WTC11 (cell line): ENCODE measurements around the gene AGAP1. TPM values are rescaled to one million over a fixed set of nuclear protein-coding genes. Genes with fewer than 3 reads are reported as not detected.

Source experiments
- ATAC-seq: fragments of 200-7000 bp; cut with Tn5 transposase; 2 replicates; pipeline ENCODE4 v1.10.0; 2021; ENCODE audit warnings: mild to moderate bottlenecking, moderate library complexity
- CTCF ChIA-PET: fragments of 300-600 bp; sonication (Branson Sonifier 250); formaldehyde crosslinking; loops from one replicate; lab custom pipeline; 2021; ENCODE audit warnings: antibody characterized with exemption; lab: Charles Lee
- POLR2A ChIA-PET: fragments of 350-600 bp; sonication (Branson Sonifier 250); formaldehyde crosslinking; loops from one replicate; lab custom pipeline; 2021; ENCODE audit warnings: antibody characterized with exemption; lab: Charles Lee
- DNase-seq: peaks from one replicate; pipeline ENCODE4 v3.0.0; 2021; ENCODE audit warnings: low spot score
- H3K27ac Mint-ChIP-seq: 2 replicates; pipeline ENCODE4 v1.8.0; 2021; ENCODE audit warnings: mixed read lengths
- H3K27me3 Mint-ChIP-seq: 2 replicates; pipeline ENCODE4 v1.8.0; 2021; ENCODE audit warnings: low read depth, mild to moderate bottlenecking, moderate library complexity, mixed read lengths
- H3K36me3 Mint-ChIP-seq: 2 replicates; pipeline ENCODE4 v1.8.0; 2021; ENCODE audit warnings: mixed read lengths
- H3K4me1 Mint-ChIP-seq: 2 replicates; pipeline ENCODE4 v1.8.0; 2022; ENCODE audit warnings: mixed read lengths
- H3K4me3 Mint-ChIP-seq: 2 replicates; pipeline ENCODE4 v1.8.0; 2021; ENCODE audit warnings: mild to moderate bottlenecking, moderate library complexity, mixed read lengths
- H3K9me3 Mint-ChIP-seq: 2 replicates; pipeline ENCODE4 v1.8.0; 2021; ENCODE audit warnings: mixed read lengths
- ARID4B ChIP-seq: sonication (generic); formaldehyde crosslinking; IDR thresholded peaks from 2 replicates; pipeline ENCODE4 v1.8.0; 2023; ENCODE audit warnings: missing genetic modification reagents, mild to moderate bottlenecking, borderline replicate concordance
- HMGA2 ChIP-seq: fragments of 250-450 bp; sonication (Bioruptor Pico); IDR thresholded peaks from 2 replicates; pipeline ENCODE4 v1.4.0; 2021; ENCODE audit warnings: mild to moderate bottlenecking, moderate library complexity
- NR3C1 ChIP-seq: sonication (generic); formaldehyde crosslinking; conservative IDR thresholded peaks from 2 replicates; pipeline ENCODE4 v1.8.1; 2023; ENCODE audit warnings: low read depth, mild to moderate bottlenecking, missing genetic modification reagents
- PREB ChIP-seq: sonication (generic); formaldehyde crosslinking; IDR thresholded peaks from 2 replicates; pipeline ENCODE4 v1.8.1; 2022; ENCODE audit warnings: mild to moderate bottlenecking, missing genetic modification reagents, moderate library complexity, borderline replicate concordance
- RORB ChIP-seq: fragments of 250-450 bp; sonication (Bioruptor Pico); IDR thresholded peaks from 2 replicates; pipeline ENCODE4 v1.9.0; 2021; ENCODE audit warnings: mild to moderate bottlenecking
- SP1 ChIP-seq: sonication (generic); formaldehyde crosslinking; conservative IDR thresholded peaks from 2 replicates; pipeline ENCODE4 v1.8.1; 2022; ENCODE audit warnings: missing genetic modification reagents
- TCF7 ChIP-seq: sonication (generic); formaldehyde crosslinking; IDR thresholded peaks from 2 replicates; pipeline ENCODE4 v1.8.0; 2022; ENCODE audit warnings: mild to moderate bottlenecking, low read depth, missing genetic modification reagents, moderate library complexity
- USF1 ChIP-seq: sonication (generic); formaldehyde crosslinking; IDR thresholded peaks from 2 replicates; pipeline ENCODE4 v1.8.0; 2022; ENCODE audit warnings: mild to moderate bottlenecking, missing genetic modification reagents
- total RNA-seq: library from RNA; stranded (reverse); gene quantifications from 3 replicates; pipeline ENCODE4 v1.2.3, GENCODE V29; 2021
- TF ChIP-seq, protein P1 (sequence below): fragments of 250-450 bp; sonication (Bioruptor Pico); IDR thresholded peaks from 2 replicates; pipeline ENCODE4 v2.1.2; 2022; ENCODE audit warnings: mild to moderate bottlenecking, moderate library complexity
- TF ChIP-seq, protein P2 (sequence below): sonication (generic); formaldehyde crosslinking; IDR thresholded peaks from 2 replicates; pipeline ENCODE4 v1.8.1; 2023; ENCODE audit warnings: mild to moderate bottlenecking, missing genetic modification reagents, borderline replicate concordance
- TF ChIP-seq, protein P3 (sequence below): sonication (generic); formaldehyde crosslinking; IDR thresholded peaks from 2 replicates; pipeline ENCODE4 v1.8.1; 2022; ENCODE audit warnings: missing genetic modification reagents, borderline replicate concordance
- TF ChIP-seq, protein P4 (sequence below): fragments of 250-450 bp; sonication (Bioruptor Pico); conservative IDR thresholded peaks from 2 replicates; pipeline ENCODE4 v1.9.0; 2021; ENCODE audit warnings: mild to moderate bottlenecking

The AGAP1 gene
- total RNA-seq, 1 experiment from 2014 or later, result 49.3 TPM

DNA sequence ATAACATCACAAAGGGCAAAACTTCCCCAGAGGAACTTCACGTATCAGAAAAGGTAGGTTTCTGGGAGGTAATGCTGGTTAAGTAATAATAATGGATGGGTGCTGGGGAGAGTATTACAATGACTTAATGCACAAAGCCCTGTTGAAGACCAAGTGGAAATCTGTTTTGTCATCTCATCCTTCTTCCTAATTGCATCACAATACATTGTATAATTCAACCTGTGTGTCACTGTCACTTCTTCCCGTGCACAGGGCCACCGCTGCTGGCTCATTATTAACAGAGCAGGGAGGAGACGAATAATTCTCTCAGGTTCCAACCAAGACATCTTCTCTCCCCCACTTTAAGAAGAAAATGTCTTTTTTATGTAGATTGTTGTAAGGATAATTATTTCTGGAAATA is 290.9 kb downstream of the AGAP1 start:
- Mint-ChIP-seq H3K4me3 (no peak overlapping the region), H3K27ac (no peak overlapping the region), H3K27me3 (no peaks in the 10 kb centered on the region), H3K36me3 (peaks cover 7% of the 10 kb centered on the region), H3K4me1 (peaks cover 8% of the 10 kb centered on the region), H3K9me3 (peaks cover 4% of the 10 kb centered on the region; the same call in 1 of the 2 replicates)
- POLR2A ChIA-PET, result no interaction called here
- DNase-seq, result no peak
- no peak for ATAC-seq
- CTCF ChIA-PET, result interaction anchor here (1.1 kb wide), 1 partner anchor 396 kb away, joined by 4 read pairs; no protein-coding TSS in a partner anchor
- TF ChIP-seq NR3C1 (CRISPR knock-in tag) (no peak), USF1 (no peak), TCF7 (CRISPR knock-in tag) (no peak), ARID4B (CRISPR knock-in tag) (no peak), HMGA2 (CRISPR knock-in tag) (no peak), SP1 (CRISPR knock-in tag) (no peak), PREB (CRISPR knock-in tag) (no peak)
- TF ChIP-seq, protein P1, sequence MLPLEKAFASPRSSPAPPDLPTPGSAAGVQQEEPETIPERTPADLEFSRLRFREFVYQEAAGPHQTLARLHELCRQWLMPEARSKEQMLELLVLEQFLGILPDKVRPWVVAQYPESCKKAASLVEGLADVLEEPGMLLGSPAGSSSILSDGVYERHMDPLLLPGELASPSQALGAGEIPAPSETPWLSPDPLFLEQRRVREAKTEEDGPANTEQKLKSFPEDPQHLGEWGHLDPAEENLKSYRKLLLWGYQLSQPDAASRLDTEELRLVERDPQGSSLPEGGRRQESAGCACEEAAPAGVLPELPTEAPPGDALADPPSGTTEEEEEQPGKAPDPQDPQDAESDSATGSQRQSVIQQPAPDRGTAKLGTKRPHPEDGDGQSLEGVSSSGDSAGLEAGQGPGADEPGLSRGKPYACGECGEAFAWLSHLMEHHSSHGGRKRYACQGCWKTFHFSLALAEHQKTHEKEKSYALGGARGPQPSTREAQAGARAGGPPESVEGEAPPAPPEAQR (CRISPR knock-in tag), result no peak
- TF ChIP-seq, protein P2, sequence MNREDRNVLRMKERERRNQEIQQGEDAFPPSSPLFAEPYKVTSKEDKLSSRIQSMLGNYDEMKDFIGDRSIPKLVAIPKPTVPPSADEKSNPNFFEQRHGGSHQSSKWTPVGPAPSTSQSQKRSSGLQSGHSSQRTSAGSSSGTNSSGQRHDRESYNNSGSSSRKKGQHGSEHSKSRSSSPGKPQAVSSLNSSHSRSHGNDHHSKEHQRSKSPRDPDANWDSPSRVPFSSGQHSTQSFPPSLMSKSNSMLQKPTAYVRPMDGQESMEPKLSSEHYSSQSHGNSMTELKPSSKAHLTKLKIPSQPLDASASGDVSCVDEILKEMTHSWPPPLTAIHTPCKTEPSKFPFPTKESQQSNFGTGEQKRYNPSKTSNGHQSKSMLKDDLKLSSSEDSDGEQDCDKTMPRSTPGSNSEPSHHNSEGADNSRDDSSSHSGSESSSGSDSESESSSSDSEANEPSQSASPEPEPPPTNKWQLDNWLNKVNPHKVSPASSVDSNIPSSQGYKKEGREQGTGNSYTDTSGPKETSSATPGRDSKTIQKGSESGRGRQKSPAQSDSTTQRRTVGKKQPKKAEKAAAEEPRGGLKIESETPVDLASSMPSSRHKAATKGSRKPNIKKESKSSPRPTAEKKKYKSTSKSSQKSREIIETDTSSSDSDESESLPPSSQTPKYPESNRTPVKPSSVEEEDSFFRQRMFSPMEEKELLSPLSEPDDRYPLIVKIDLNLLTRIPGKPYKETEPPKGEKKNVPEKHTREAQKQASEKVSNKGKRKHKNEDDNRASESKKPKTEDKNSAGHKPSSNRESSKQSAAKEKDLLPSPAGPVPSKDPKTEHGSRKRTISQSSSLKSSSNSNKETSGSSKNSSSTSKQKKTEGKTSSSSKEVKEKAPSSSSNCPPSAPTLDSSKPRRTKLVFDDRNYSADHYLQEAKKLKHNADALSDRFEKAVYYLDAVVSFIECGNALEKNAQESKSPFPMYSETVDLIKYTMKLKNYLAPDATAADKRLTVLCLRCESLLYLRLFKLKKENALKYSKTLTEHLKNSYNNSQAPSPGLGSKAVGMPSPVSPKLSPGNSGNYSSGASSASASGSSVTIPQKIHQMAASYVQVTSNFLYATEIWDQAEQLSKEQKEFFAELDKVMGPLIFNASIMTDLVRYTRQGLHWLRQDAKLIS (CRISPR knock-in tag), result no peak
- TF ChIP-seq, protein P3, sequence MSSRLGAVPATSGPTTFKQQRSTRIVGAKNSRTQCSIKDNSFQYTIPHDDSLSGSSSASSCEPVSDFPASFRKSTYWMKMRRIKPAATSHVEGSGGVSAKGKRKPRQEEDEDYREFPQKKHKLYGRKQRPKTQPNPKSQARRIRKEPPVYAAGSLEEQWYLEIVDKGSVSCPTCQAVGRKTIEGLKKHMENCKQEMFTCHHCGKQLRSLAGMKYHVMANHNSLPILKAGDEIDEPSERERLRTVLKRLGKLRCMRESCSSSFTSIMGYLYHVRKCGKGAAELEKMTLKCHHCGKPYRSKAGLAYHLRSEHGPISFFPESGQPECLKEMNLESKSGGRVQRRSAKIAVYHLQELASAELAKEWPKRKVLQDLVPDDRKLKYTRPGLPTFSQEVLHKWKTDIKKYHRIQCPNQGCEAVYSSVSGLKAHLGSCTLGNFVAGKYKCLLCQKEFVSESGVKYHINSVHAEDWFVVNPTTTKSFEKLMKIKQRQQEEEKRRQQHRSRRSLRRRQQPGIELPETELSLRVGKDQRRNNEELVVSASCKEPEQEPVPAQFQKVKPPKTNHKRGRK (CRISPR knock-in tag), result no peak

- ATAC-seq, result no peak
- POLR2A ChIA-PET, result no interaction called here
- DNase-seq, result no peak
- Mint-ChIP-seq H3K9me3 (peaks cover 4% of the 10 kb centered on the region; the same call in 1 of the 2 replicates), H3K4me3 (no peak overlapping the region)
- TF ChIP-seq, protein P4, sequence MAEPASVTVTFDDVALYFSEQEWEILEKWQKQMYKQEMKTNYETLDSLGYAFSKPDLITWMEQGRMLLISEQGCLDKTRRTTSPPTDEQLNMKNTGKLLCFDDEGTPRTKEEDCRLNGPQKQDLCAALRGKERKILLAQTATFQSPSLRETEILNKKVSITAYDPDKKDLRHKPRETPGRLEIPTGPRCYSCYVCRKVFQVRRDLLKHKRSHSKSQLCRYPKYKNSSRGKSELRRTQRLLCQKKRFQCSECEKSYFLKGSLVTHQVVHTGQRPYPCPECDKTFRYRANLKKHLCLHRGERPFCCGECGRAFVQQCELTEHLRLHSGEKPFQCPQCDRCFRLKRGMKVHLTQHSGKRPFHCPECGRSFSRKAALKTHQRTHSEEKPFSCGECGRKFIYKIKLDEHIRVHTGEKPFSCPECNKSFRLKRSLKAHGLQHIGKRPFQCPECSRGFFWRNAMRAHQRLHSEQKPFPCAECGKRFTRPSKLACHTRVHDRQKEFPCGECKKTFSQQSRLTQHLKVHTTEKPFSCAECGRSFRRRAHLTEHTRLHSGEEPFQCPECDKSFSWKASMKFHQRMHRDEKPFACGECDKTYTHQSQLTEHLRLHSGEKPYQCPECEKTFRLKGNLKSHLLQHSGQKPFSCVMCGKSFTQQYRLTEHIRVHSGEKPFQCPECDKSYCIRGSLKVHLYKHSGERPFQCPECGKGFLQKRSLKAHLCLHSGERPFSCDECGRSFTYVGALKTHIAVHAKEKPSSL (CRISPR knock-in tag), result no peak
- TF ChIP-seq RORB, result no peak
- TF ChIP-seq, all 79 proteins: peak for 0
- Mint-ChIP-seq H3K36me3 (peaks cover 5% of the 10 kb centered on the region), H3K27me3 (no peaks in the 10 kb centered on the region), H3K27ac (no peak overlapping the region), H3K4me1 (peaks cover 14% of the 10 kb centered on the region)
- CTCF ChIA-PET, result interaction anchor here (0.9 to 7.9 kb wide), 3 partner anchors 10 to 147 kb away, joined by 3 to 70 read pairs (median 3); no protein-coding TSS in a partner anchor
Measured at GRCh38 chr2:235789552-235789951, 295.7 kb downstream of the AGAP1 start.
